Measurements from ENCODE around the gene STK25. TPM values are rescaled to one million over a fixed set of nuclear protein-coding genes. Genes with fewer than 3 reads are reported as not detected.
A peak's percentile ranks its signal among the peaks of the same experiment; 100 is the strongest.

STK25 gene
- total and polyA plus RNA-seq, 2 of the 8 experiments (the other 6 are each of a cell fraction or from before 2014, with no cell fraction given) = 159 to 546 TPM

DNA sequence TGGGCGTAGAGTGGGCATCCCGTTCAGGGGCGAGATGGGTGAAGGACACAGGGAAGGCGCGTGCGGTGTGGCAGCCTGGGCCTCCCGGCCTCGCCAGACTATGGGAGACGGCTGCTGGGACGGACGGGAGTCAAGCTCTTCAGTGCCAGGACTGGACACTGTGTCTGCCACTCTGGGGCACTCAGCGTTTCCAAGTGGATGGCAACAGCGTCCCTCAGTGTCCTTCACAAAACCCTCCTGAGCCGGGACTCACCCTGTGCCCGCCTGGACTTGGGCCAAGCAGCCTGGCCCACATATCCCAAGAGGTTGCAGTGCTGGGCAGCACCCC, 33.9 kb upstream of the STK25 start:
- Histone ChIP-seq H3K56ac (replicated peaks; ENCODE audit: insufficient read length, low read depth, low read length) (no peak overlapping the region), H2BK20ac (ENCODE audit: low read length) (no peak overlapping the region), H3K14ac (ENCODE audit: insufficient read length) (no peak overlapping the region), H3K23me2 (ENCODE audit: low read depth, low read length) (peaks cover 21% of the 10 kb centered on the region; the same call in 1 of the 2 replicates), H4K91ac (replicated peaks; ENCODE audit: insufficient read length, low read length) (no peak overlapping the region), H3K4me2 (ENCODE audit: insufficient read depth in 1 of 2, low read depth in 2 of 2, low read length in 2 of 2) (peak overlapping the region; percentile 77 to 83), H3K36me3 (ENCODE audit: control insufficient read depth in 2 of 4, insufficient read depth in 4 of 4, low read length in 3 of 4) (no peaks in the 10 kb centered on the region), H2AK5ac (ENCODE audit: low read depth, low read length) (no peak overlapping the region), H3K27ac (ENCODE audit: low read depth, low read length) (no peak overlapping the region), H2BK120ac (replicated peaks; ENCODE audit: low read depth, low read length) (no peak overlapping the region), H3K79me1 (ENCODE audit: low read depth, low read length) (no peaks in the 10 kb centered on the region), H3K4me1 (replicated peaks in 1 of 4; ENCODE audit: control insufficient read depth in 3 of 4, insufficient read depth in 4 of 4, low read length in 3 of 4) (peaks cover 4 to 10% (median 7%) of the 10 kb centered on the region in 4 experiments), H3K9me3 (ENCODE audit: insufficient read depth in 2 of 2, low read depth in 1 of 2, low read length in 1 of 2) (no peaks in the 10 kb centered on the region), H3K4me3 (ENCODE audit: extremely low read depth in 1 of 4, insufficient read depth in 2 of 4, low read depth in 3 of 4, low read length in 4 of 4) (peak overlapping the region in 3 of 4 experiments; percentile 32 to 64 (median 43); a peak in 2 of 8 replicates), H3K27me3 (replicated peaks in 1 of 4; ENCODE audit: control insufficient read depth in 3 of 4, extremely low read depth in 1 of 4, insufficient read depth in 3 of 4, low read length in 3 of 4) (peaks cover 18 to 35% (median 31%) of the 10 kb centered on the region in 4 experiments), H4K5ac (ENCODE audit: insufficient read length, low read depth, low read length) (no peak overlapping the region), H3K9ac (replicated peaks in 1 of 4; ENCODE audit: extremely low read depth in 1 of 4, low read depth in 3 of 4, low read length in 3 of 4) (no peak overlapping the region), H3K4ac (replicated peaks; ENCODE audit: insufficient read length, low read depth, low read length) (no peak overlapping the region), H3K23ac (ENCODE audit: insufficient read length) (no peak overlapping the region), H4K20me1 (replicated peaks in 1 of 2; ENCODE audit: control insufficient read depth in 1 of 2, insufficient read depth in 2 of 2, low read length in 2 of 2) (peaks cover 0 to 5% of the 10 kb centered on the region in 2 experiments), H4K8ac (ENCODE audit: extremely low read depth, insufficient read depth, low read length) (no peak overlapping the region), H2BK15ac (ENCODE audit: low read length) (no peak overlapping the region), H2BK12ac (ENCODE audit: low read depth, low read length) (no peak overlapping the region; the same call in 1 of the 2 replicates), H2BK5ac (ENCODE audit: low read depth, low read length) (no peak overlapping the region), H2AFZ (ENCODE audit: low read length) (no peak overlapping the region), H3K79me2 (ENCODE audit: control insufficient read depth in 1 of 2, insufficient read depth in 2 of 2, low read length in 2 of 2) (no peaks in the 10 kb centered on the region), H3K18ac (ENCODE audit: extremely low read depth, low read length) (no peak overlapping the region)
- POLR2A ChIA-PET (ENCODE audit: partially characterized antibody) = interaction anchor here (1.0 to 1.5 kb wide), 3 partner anchors 17 to 29 kb away, joined by 3 to 7 read pairs (median 3); partner anchors contain the start of gene BOK
- FAIRE-seq (no peak), DNase-seq (ENCODE audit: low read depth in 1 of 2, low spot score in 2 of 2) (no peak)
- TF ChIP-seq CTBP2 (IDR thresholded peaks at IDR 0.05; ENCODE audit: borderline replicate concordance, insufficient read depth, insufficient read length, low read length) (no peak), SUZ12 (IDR thresholded peaks at IDR 0.05; ENCODE audit: low read length) (0 out of 2 replicates have a peak, but pooled peaks have one; percentile 16), TAF1 (IDR thresholded peaks at IDR 0.05; ENCODE audit: low read depth, low read length) (no peak)
- CTCF ChIA-PET (ENCODE audit: partially characterized antibody) = interaction anchor here (0.6 kb wide), 1 partner anchor 233 kb away, joined by 3 read pairs; no protein-coding TSS in a partner anchor
- WGBS, 2 experiments (ENCODE audit: extremely low coverage in 1 of 2, insufficient coverage in 1 of 2, insufficient read length in 1 of 2, insufficient replicate concordance in 2 of 2, low coverage in 1 of 2, low lambda C conversion rate in 2 of 2, missing lambda C conversion rate in 1 of 2) = 86% methylated on average over 15 of the region's 15 CpGs; no CpG with 5 or more reads in 1 of the 2 experiments
